SK-N-SH (cell line): ENCODE data around the gene FXYD5. TPM values are rescaled to one million over a fixed set of nuclear protein-coding genes. Genes with fewer than 3 reads are reported as not detected.
A peak's percentile ranks its signal among the peaks of the same experiment; 100 is the strongest.

ENCODE experiments used
- CTCF ChIA-PET: fragments of 300-600, 350-600 bp; formaldehyde crosslinking; extraction: SDS; loops from one replicate; lab custom pipeline; 2021; lab: Yijun Ruan, JAX
- POLR2A ChIA-PET: fragments of 350-600 bp; sonication (Branson Sonifier 250); formaldehyde crosslinking; extraction: SDS; loops from one replicate; lab custom pipeline; 2020; ENCODE audit warnings: antibody characterized with exemption, inconsistent platforms; lab: Yijun Ruan, JAX
- DNase-seq: peaks from one replicate; pipeline ENCODE4 v3.0.0; 2012
- H2AFZ ChIP-seq: fragments of 200-600 bp; sonication (generic); 2 replicates; pipeline ENCODE4 v1.8.1; 2016; ENCODE audit warnings: antibody characterized with exemption, mild to moderate bottlenecking, low read depth
- H3F3A ChIP-seq: fragments of 200-600 bp; sonication (generic); replicated peaks from 2 replicates; pipeline ENCODE3; 2016; ENCODE audit warnings: antibody characterized with exemption, mild to moderate bottlenecking; ENCODE audit not compliant: insufficient read depth
- H3K27ac ChIP-seq, 2 experiments: fragments of 200-500 bp in 1 of 2; fragments of 200-600 bp in 1 of 2; sonication (Bioruptor generic) in 1 of 2; sonication (generic), shearing (Covaris generic) in 1 of 2; 2 replicates each; pipeline versions ENCODE4 v1.5.1 to v1.6.1; 2014 to 2016; ENCODE audit warnings: low read depth in 2 of 2, inconsistent platforms in 1 of 2, low read length in 1 of 2, mild to moderate bottlenecking in 1 of 2, mixed read lengths in 1 of 2
- H3K27me3 ChIP-seq: fragments of 200-600 bp; sonication (generic), shearing (Covaris generic); 2 replicates; pipeline ENCODE4 v1.6.1; 2016; ENCODE audit warnings: mixed run types; ENCODE audit not compliant: insufficient read depth
- H3K36me3 ChIP-seq, 2 experiments: fragments of 200-500 bp in 1 of 2; fragments of 200-600 bp in 1 of 2; sonication (Bioruptor generic) in 1 of 2; sonication (generic) in 1 of 2; replicated peaks in 1 of 2; 2 replicates each; pipeline versions ENCODE3 to v1.5.1; 2014 to 2016; ENCODE audit warnings: low read length in 1 of 2, mild to moderate bottlenecking in 1 of 2; ENCODE audit not compliant: insufficient read depth in 2 of 2, control insufficient read depth in 1 of 2
- H3K4me1 ChIP-seq, 2 experiments: fragments of 200-500 bp in 1 of 2; fragments of 200-600 bp in 1 of 2; sonication (Bioruptor generic) in 1 of 2; sonication (generic), shearing (Covaris generic) in 1 of 2; 2 replicates each; pipeline versions ENCODE4 v1.5.1 to v1.6.1; 2014 to 2016; ENCODE audit warnings: low read depth in 1 of 2, low read length in 1 of 2, mixed run types in 1 of 2; ENCODE audit not compliant: insufficient read depth in 2 of 2, control insufficient read depth in 1 of 2
- H3K4me2 ChIP-seq: fragments of 200-600 bp; sonication (generic), shearing (Covaris generic); 2 replicates; pipeline ENCODE4 v1.6.1; 2017; ENCODE audit warnings: mixed run types
- H3K4me3 ChIP-seq, 2 experiments: fragments of 200-500 bp in 1 of 2; fragments of 200-600 bp in 1 of 2; sonication (Bioruptor generic) in 1 of 2; sonication (generic), shearing (Covaris generic) in 1 of 2; 2 replicates each; pipeline versions ENCODE4 v1.5.1 to v1.8.1; 2014 to 2016; ENCODE audit warnings: low read depth in 2 of 2, inconsistent platforms in 1 of 2, low read length in 1 of 2, mild to moderate bottlenecking in 1 of 2, mixed read lengths in 1 of 2, moderate library complexity in 1 of 2
- H3K79me2 ChIP-seq: fragments of 200-600 bp; sonication (generic); 2 replicates; pipeline ENCODE4 v1.8.1; 2017; ENCODE audit warnings: mild to moderate bottlenecking; ENCODE audit not compliant: insufficient read depth
- H3K9ac ChIP-seq: fragments of 200-600 bp; sonication (generic); 2 replicates; pipeline ENCODE4 v1.6.1; 2017; ENCODE audit warnings: mixed run types
- H3K9me2 ChIP-seq: fragments of 200-600 bp; sonication (generic); 2 replicates; pipeline ENCODE4 v1.6.1; 2017; ENCODE audit warnings: mixed run types
- H3K9me3 ChIP-seq: fragments of 200-600 bp; sonication (generic); 2 replicates; pipeline ENCODE4 v1.6.1; 2017; ENCODE audit warnings: mixed run types, mild to moderate bottlenecking, moderate library complexity
- H4K20me1 ChIP-seq: fragments of 200-600 bp; sonication (generic); 2 replicates; pipeline ENCODE4 v1.6.1; 2017; ENCODE audit warnings: mild to moderate bottlenecking, mixed run types; ENCODE audit not compliant: insufficient read depth
- FOXJ3 ChIP-seq: sonication (generic); formaldehyde crosslinking; IDR thresholded peaks from 2 replicates; pipeline ENCODE4 v1.5.1; 2020; ENCODE audit warnings: mild to moderate bottlenecking, missing genetic modification reagents
- MEF2A ChIP-seq: IDR thresholded peaks from 2 replicates; pipeline ENCODE4 v1.4.0; 2012; ENCODE audit warnings: low read depth, borderline replicate concordance
- NRF1 ChIP-seq: IDR thresholded peaks from 2 replicates; pipeline ENCODE4 v1.6.1; 2012; ENCODE audit warnings: low read depth, mild to moderate bottlenecking, low read length
- POLR2AphosphoS5 ChIP-seq: IDR thresholded peaks from 2 replicates; pipeline ENCODE4 v1.6.1; 2012; ENCODE audit warnings: low read depth, low read length
- RAD21 ChIP-seq: IDR thresholded peaks from 2 replicates; pipeline ENCODE4 v1.6.1; 2012; ENCODE audit warnings: mild to moderate bottlenecking, low read length
- RCOR1 ChIP-seq: fragments of 150-350 bp; IDR thresholded peaks from 2 replicates; pipeline ENCODE4 v1.6.1; 2017; ENCODE audit warnings: antibody characterized with exemption, low read length
- SMC3 ChIP-seq: IDR thresholded peaks from 2 replicates; pipeline ENCODE4 v1.6.1; 2012; ENCODE audit warnings: low read depth, low read length, improper control_type of control experiment
- YY1 ChIP-seq: IDR thresholded peaks from 2 replicates; pipeline ENCODE4 v1.4.0; 2012; ENCODE audit warnings: low read depth, mild to moderate bottlenecking
- WGBS: methylation state at CpG from one replicate; pipeline ENCODE4 v1.1.6; 2017; ENCODE audit warnings: low lambda C conversion rate; 5-methylcytosine and 5-hydroxymethylcytosine counted together
- polyA plus RNA-seq, 3 experiments: library from polyadenylated mRNA; depleted of rRNA; stranded (reverse); fragments of >200 nt; gene quantifications; 2 replicates each; pipeline ENCODE4 v1.2.3, GENCODE V29; 2012
- TF ChIP-seq, protein P1 (sequence below): fragments of 150-350 bp; IDR thresholded peaks from 2 replicates; pipeline ENCODE4 v1.6.1; 2016; ENCODE audit warnings: mild to moderate bottlenecking, low read depth, low read length
- TF ChIP-seq, protein P2 (sequence below): fragments of 200-600 bp; sonication (generic); IDR thresholded peaks from 2 replicates; pipeline ENCODE4 v1.6.1; 2017; ENCODE audit warnings: antibody characterized with exemption, mild to moderate bottlenecking, moderate library complexity
- TF ChIP-seq, protein P3 (sequence below): IDR thresholded peaks from 2 replicates; pipeline ENCODE4 v1.4.0; 2012; ENCODE audit warnings: low read depth

FXYD5 gene
- polyA plus RNA-seq, 1 of the 3 experiments (the other 2 are of a cell fraction), result 195 TPM

DNA sequence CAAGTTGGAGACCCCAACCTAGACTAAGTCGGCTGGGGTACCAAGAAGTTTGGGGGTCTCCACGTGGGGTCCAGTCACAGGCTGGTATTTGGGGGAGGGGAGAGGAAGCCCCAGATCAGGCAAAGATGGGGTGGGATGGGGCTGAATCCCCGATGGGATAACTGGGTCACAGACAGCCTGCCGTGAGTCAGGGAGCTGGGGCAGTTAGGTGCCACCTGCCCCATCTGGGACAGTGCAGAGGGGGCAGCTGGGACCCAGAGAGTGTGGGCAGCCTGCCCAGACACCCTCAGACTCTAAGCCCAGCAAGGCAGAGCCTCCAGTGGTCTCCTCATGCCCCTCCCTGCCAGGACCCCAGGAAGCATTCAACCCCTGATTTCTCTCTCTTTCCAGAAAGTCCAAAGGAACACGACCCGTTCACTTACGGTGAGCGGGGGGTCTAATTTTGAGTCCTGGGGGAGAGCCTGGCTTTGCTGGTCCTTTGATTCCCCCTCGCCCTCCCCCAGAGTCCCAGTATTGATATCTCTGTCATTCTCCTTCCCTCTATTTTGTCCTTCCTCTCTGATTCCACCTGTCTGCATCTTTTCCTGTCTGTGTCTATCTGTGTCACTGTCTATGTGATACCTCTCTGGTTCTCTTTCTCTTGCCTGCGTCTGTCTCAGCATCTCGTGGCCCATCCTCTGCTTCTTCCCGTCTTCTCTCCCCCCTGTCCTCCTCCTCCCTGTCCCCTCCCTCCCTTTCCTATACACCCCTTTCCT is 14.2 kb upstream of the FXYD5 start (continued):
- TF ChIP-seq, protein P1, sequence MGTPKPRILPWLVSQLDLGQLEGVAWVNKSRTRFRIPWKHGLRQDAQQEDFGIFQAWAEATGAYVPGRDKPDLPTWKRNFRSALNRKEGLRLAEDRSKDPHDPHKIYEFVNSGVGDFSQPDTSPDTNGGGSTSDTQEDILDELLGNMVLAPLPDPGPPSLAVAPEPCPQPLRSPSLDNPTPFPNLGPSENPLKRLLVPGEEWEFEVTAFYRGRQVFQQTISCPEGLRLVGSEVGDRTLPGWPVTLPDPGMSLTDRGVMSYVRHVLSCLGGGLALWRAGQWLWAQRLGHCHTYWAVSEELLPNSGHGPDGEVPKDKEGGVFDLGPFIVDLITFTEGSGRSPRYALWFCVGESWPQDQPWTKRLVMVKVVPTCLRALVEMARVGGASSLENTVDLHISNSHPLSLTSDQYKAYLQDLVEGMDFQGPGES, result no peak
- no peak for TF ChIP-seq YY1
- TF ChIP-seq NRF1, result no peak
- TF ChIP-seq MEF2A, result no peak
- TF ChIP-seq RCOR1, result no peak
- TF ChIP-seq POLR2AphosphoS5, result no peak

DNA sequence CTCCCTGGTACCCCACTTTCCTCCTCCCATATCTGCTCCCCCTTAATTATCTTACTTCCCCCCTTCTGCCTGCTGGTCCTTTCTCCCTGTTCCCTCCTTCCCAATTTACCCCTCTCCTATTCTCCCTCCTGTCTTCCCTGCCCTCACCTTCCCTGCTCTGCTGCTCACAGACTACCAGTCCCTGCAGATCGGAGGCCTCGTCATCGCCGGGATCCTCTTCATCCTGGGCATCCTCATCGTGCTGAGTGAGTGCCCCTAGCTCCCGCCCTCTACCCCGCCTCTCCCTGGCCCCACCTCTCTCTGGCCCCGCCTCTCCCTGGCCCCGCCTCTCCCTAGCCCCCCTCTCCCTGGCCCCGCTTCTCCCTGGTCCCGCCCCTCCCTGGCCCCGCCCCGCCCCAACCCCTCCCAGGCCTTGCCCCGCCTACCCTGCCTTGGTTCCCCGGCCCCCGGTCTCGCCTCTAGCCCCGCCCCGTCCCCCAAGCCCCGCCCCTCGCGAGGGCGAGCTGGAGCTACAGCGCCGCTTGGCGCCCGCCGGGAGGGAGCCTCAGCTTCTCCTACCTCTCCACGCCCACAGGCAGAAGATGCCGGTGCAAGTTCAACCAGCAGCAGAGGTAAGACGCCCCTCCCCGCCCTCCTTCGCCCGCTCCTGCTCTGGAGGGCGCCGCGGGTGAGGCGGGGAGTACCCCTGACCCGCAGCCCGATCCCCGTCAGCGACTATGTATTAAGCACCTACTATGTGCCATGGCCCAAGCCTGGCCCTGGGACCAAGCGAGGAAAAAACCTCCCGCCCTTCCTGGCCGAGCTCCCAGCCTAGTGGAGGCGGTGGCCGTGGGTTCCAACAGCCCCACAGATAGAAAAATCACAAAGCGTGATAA is 13.3 kb upstream of the FXYD5 start:
- H3K4me2 ChIP-seq, result peak overlapping the region; percentile 65; the same call in 1 of the 2 replicates
- H4K20me1 ChIP-seq, result no peaks in the 10 kb centered on the region
- H3K36me3 ChIP-seq, result no peaks in the 10 kb centered on the region
- peaks cover 0 to 25% of the 10 kb centered on the region in 2 experiments; a peak in 2 of 4 replicates for H3K4me1 ChIP-seq
- 5% methylated on average over 32 of the region's 48 CpGs for WGBS
- peak; percentile 100 for DNase-seq
- H3K79me2 ChIP-seq, result no peaks in the 10 kb centered on the region
- H3K9ac ChIP-seq, result no peak overlapping the region
- CTCF ChIA-PET, result interaction anchor here (0.6 to 5.1 kb wide), 30 partner anchors 12 to 156 kb away, joined by 3 to 59 read pairs (median 6); partner anchors contain the start of genes FXYD5 and USF2
- peak overlapping the region in 1 of 2 experiments; percentile 41; a peak in 2 of 4 replicates for H3K4me3 ChIP-seq
- no peaks in the 10 kb centered on the region for H3K9me3 ChIP-seq
- H3K27me3 ChIP-seq, result peaks cover 41% of the 10 kb centered on the region; the same call in 1 of the 2 replicates
- peaks cover 6% of the 10 kb centered on the region for H3F3A ChIP-seq
- H3K9me2 ChIP-seq, result no peaks in the 10 kb centered on the region
- TF ChIP-seq RAD21 (peak; percentile 48), FOXJ3 (CRISPR knock-in tag) (no peak), SMC3 (peak; percentile 39; the same call in 1 of the 2 replicates), YY1 (no peak)
- TF ChIP-seq, protein P2, sequence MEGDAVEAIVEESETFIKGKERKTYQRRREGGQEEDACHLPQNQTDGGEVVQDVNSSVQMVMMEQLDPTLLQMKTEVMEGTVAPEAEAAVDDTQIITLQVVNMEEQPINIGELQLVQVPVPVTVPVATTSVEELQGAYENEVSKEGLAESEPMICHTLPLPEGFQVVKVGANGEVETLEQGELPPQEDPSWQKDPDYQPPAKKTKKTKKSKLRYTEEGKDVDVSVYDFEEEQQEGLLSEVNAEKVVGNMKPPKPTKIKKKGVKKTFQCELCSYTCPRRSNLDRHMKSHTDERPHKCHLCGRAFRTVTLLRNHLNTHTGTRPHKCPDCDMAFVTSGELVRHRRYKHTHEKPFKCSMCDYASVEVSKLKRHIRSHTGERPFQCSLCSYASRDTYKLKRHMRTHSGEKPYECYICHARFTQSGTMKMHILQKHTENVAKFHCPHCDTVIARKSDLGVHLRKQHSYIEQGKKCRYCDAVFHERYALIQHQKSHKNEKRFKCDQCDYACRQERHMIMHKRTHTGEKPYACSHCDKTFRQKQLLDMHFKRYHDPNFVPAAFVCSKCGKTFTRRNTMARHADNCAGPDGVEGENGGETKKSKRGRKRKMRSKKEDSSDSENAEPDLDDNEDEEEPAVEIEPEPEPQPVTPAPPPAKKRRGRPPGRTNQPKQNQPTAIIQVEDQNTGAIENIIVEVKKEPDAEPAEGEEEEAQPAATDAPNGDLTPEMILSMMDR, result peak; percentile 47
- TF ChIP-seq, protein P3, sequence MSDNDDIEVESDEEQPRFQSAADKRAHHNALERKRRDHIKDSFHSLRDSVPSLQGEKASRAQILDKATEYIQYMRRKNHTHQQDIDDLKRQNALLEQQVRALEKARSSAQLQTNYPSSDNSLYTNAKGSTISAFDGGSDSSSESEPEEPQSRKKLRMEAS, result 0 out of 2 replicates have a peak, but pooled peaks have one; percentile 52
- no peak overlapping the region for H2AFZ ChIP-seq
- POLR2A ChIA-PET, result no interaction called here
- no peak overlapping the region for H3K27ac ChIP-seq
